OCI-LY3 (cell line): ENCODE data around the gene WNT9B.

Experiments used
- H2AFZ ChIP-seq: fragments of 200-600, 300-600 bp; shearing (Covaris generic); 2 replicates; pipeline ENCODE4 v1.6.0; 2014; ENCODE audit warnings: antibody characterized with exemption, low read depth, low read length
- H3K27ac ChIP-seq: fragments of 200-600, 300-600 bp; sonication (generic); 2 replicates; pipeline ENCODE4 v1.5.1; 2014; ENCODE audit warnings: mild to moderate bottlenecking, low read length, moderate library complexity, mixed read lengths
- H3K27me3 ChIP-seq: fragments of 200-600, 300-600 bp; sonication (generic); 2 replicates; pipeline ENCODE4 v1.6.1; 2014; ENCODE audit warnings: low read depth, low read length, mixed read lengths
- H3K36me3 ChIP-seq: fragments of 200-600, 300-600 bp; sonication (generic); replicated peaks from 2 replicates; pipeline ENCODE3; 2014; ENCODE audit warnings: low read depth, low read length, mixed read lengths
- H3K4me1 ChIP-seq: fragments of 300-600, 200-600 bp; sonication (generic); 2 replicates; pipeline ENCODE4 v1.6.1; 2014; ENCODE audit warnings: low read length, mixed read lengths
- H3K4me2 ChIP-seq: fragments of 200-600, 300-600 bp; sonication (generic); 2 replicates; pipeline ENCODE4 v1.6.1; 2014; ENCODE audit warnings: low read length, mixed read lengths
- H3K4me3 ChIP-seq: fragments of 300-600, 200-600 bp; sonication (generic); 2 replicates; pipeline ENCODE4 v1.5.1; 2014; ENCODE audit warnings: antibody characterized with exemption, mild to moderate bottlenecking, low read length, moderate library complexity
- H3K79me2 ChIP-seq: fragments of 300-600, 200-600 bp; shearing (Covaris generic); 2 replicates; pipeline ENCODE4 v1.6.1; 2014; ENCODE audit warnings: mild to moderate bottlenecking, low read length, mixed read lengths
- H3K9ac ChIP-seq: fragments of 300-600, 200-600 bp; shearing (Covaris generic); 2 replicates; pipeline ENCODE4 v1.6.0; 2014; ENCODE audit warnings: mild to moderate bottlenecking, low read length, moderate library complexity
- H3K9me3 ChIP-seq: fragments of 200-600, 300-600 bp; shearing (Covaris generic); 2 replicates; pipeline ENCODE4 v1.6.1; 2014; ENCODE audit warnings: low read length, mixed read lengths; ENCODE audit not compliant: insufficient read depth
- H4K20me1 ChIP-seq: fragments of 200-600, 300-600 bp; sonication (generic); 2 replicates; pipeline ENCODE4 v1.6.1; 2016; ENCODE audit warnings: low read length, mixed read lengths; ENCODE audit not compliant: insufficient read depth
- CTCF ChIP-seq: fragments of 200-600, 300-600 bp; sonication (generic); IDR thresholded peaks from 2 replicates; pipeline ENCODE4 v1.5.1; 2014; ENCODE audit warnings: antibody characterized with exemption, low read length, low read depth
- EZH2phosphoT487 ChIP-seq: fragments of 200-600 bp; shearing (Covaris generic); IDR thresholded peaks from 2 replicates; pipeline ENCODE4 v1.6.1; 2018; ENCODE audit warnings: antibody characterized with exemption, mixed run types, low read depth

Gene WNT9B

GRCh38 chr17:46889992-46890564, 38.7 kb downstream of the WNT9B start:
- no peaks in the 10 kb centered on the region for H3K9me3 ChIP-seq
- no peaks in the 10 kb centered on the region for H3K36me3 ChIP-seq
- peaks cover 1% of the 10 kb centered on the region; the same call in 1 of the 2 replicates for H3K4me1 ChIP-seq
- H3K4me2 ChIP-seq: no peak overlapping the region
- TF ChIP-seq CTCF: no peak
- no peak for TF ChIP-seq EZH2phosphoT487
- H3K9ac ChIP-seq: no peak overlapping the region
- H2AFZ ChIP-seq: no peak overlapping the region
- H3K27ac ChIP-seq: no peak overlapping the region
- H4K20me1 ChIP-seq: no peaks in the 10 kb centered on the region
- no peak overlapping the region for H3K4me3 ChIP-seq
- H3K79me2 ChIP-seq: no peaks in the 10 kb centered on the region
- peaks cover 7% of the 10 kb centered on the region for H3K27me3 ChIP-seq

GRCh38 chr17:46890638-46891037, 39.3 kb downstream of the WNT9B start:
- Histone ChIP-seq H3K9ac (no peak overlapping the region), H3K36me3 (no peaks in the 10 kb centered on the region), H4K20me1 (no peaks in the 10 kb centered on the region)

GRCh38 chr17:46892192-46892703, 40.9 kb downstream of the WNT9B start:
- Histone ChIP-seq H3K4me1 (peaks cover 7% of the 10 kb centered on the region; the same call in 1 of the 2 replicates), H2AFZ (no peak overlapping the region), H3K27me3 (peaks cover 5% of the 10 kb centered on the region), H3K4me3 (no peak overlapping the region), H3K27ac (no peak overlapping the region), H3K9me3 (no peaks in the 10 kb centered on the region), H3K4me2 (no peak overlapping the region), H3K79me2 (no peaks in the 10 kb centered on the region), H4K20me1 (no peaks in the 10 kb centered on the region), H3K9ac (no peak overlapping the region), H3K36me3 (no peaks in the 10 kb centered on the region)
- TF ChIP-seq EZH2phosphoT487: no peak
- no peak for TF ChIP-seq CTCF

More at GRCh38 chr17:46890638-46891037, 39.3 kb downstream of the WNT9B start:
- peaks cover 7% of the 10 kb centered on the region; the same call in 1 of the 2 replicates for H3K4me1 ChIP-seq
- no peak overlapping the region for H3K4me2 ChIP-seq
- H3K27ac ChIP-seq: no peak overlapping the region
- H3K27me3 ChIP-seq: peaks cover 7% of the 10 kb centered on the region
- no peak overlapping the region for H3K4me3 ChIP-seq
- TF ChIP-seq EZH2phosphoT487 (no peak), CTCF (no peak)
- H3K9me3 ChIP-seq: no peaks in the 10 kb centered on the region
- H2AFZ ChIP-seq: no peak overlapping the region
- no peaks in the 10 kb centered on the region for H3K79me2 ChIP-seq

- H3K9ac ChIP-seq: no peak overlapping the region
- no peaks in the 10 kb centered on the region for H3K9me3 ChIP-seq
- TF ChIP-seq EZH2phosphoT487 (no peak), CTCF (no peak)
- no peaks in the 10 kb centered on the region for H4K20me1 ChIP-seq
- no peak overlapping the region for H3K4me3 ChIP-seq
- H3K36me3 ChIP-seq: no peaks in the 10 kb centered on the region
- no peaks in the 10 kb centered on the region; the same call in 1 of the 2 replicates for H3K27me3 ChIP-seq
- H3K79me2 ChIP-seq: no peaks in the 10 kb centered on the region
- no peak overlapping the region for H3K27ac ChIP-seq
- no peak overlapping the region for H2AFZ ChIP-seq
- no peak overlapping the region for H3K4me2 ChIP-seq
- H3K4me1 ChIP-seq: peaks cover 7% of the 10 kb centered on the region; the same call in 1 of the 2 replicates
These were observed 42.6 kb downstream of the WNT9B start for GRCh38 chr17:46894024-46894423.
